Measurements from ENCODE around the gene WIPF1. TPM values are rescaled to one million over a fixed set of nuclear protein-coding genes. Genes with fewer than 3 reads are reported as not detected.

The WIPF1 gene
- total RNA-seq, 1 experiment from 2014 or later, result 6.4 TPM

DNA sequence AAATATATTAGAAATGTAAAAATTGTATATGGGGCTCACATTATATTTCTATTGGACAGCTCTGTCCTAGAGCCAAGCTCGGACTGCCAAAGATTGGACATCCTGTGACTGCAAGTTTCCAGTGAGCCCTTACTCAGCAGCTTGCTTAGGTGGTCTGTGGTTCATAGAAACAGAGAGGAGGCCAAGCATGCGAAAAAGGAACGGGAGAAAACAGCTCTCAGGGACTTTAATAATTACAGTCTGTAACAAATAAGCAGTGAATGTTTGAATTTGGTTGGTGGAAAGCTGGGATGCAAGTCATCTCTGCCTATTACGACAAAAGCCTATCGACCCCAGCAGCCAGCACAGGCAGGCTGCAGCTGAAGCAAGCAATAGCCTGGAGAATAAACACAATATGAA, 35.6 kb downstream of the WIPF1 start:
- Mint-ChIP-seq H3K36me3 (no peaks in the 10 kb centered on the region), H3K9me3 (no peaks in the 10 kb centered on the region), H3K4me1 (peaks cover 5% of the 10 kb centered on the region; the same call in 1 of the 2 replicates), H3K4me3 (no peak overlapping the region), H3K27ac (no peak overlapping the region), H3K27me3 (ENCODE audit: low read depth) (peaks cover 3% of the 10 kb centered on the region; the same call in 1 of the 2 replicates)
- CTCF ChIA-PET, result interaction anchor here (0.9 to 2.3 kb wide), 2 partner anchors 15 to 97 kb away, joined by 3 to 12 read pairs; no protein-coding TSS in a partner anchor
- TF ChIP-seq CREB1 (CRISPR knock-in tag; IDR thresholded peaks at IDR 0.05) (no peak), CREM (CRISPR knock-in tag; IDR thresholded peaks at IDR 0.05) (no peak), ZNF671 (CRISPR knock-in tag; IDR thresholded peaks at IDR 0.05) (no peak), MXD4 (CRISPR knock-in tag; IDR thresholded peaks at IDR 0.05; ENCODE audit: borderline replicate concordance) (no peak), AFF4 (CRISPR knock-in tag; IDR thresholded peaks at IDR 0.05; ENCODE audit: borderline replicate concordance) (no peak), ETV6 (CRISPR knock-in tag; IDR thresholded peaks at IDR 0.05) (no peak), NR1H2 (CRISPR knock-in tag; IDR thresholded peaks at IDR 0.05) (no peak), IRF1 (CRISPR knock-in tag; IDR thresholded peaks at IDR 0.05) (no peak), JUN (CRISPR knock-in tag; IDR thresholded peaks at IDR 0.05) (no peak)
- ATAC-seq, result no peak
- no peak for DNase-seq (ENCODE audit: low spot score)
- POLR2A ChIA-PET, result no interaction called here

DNA sequence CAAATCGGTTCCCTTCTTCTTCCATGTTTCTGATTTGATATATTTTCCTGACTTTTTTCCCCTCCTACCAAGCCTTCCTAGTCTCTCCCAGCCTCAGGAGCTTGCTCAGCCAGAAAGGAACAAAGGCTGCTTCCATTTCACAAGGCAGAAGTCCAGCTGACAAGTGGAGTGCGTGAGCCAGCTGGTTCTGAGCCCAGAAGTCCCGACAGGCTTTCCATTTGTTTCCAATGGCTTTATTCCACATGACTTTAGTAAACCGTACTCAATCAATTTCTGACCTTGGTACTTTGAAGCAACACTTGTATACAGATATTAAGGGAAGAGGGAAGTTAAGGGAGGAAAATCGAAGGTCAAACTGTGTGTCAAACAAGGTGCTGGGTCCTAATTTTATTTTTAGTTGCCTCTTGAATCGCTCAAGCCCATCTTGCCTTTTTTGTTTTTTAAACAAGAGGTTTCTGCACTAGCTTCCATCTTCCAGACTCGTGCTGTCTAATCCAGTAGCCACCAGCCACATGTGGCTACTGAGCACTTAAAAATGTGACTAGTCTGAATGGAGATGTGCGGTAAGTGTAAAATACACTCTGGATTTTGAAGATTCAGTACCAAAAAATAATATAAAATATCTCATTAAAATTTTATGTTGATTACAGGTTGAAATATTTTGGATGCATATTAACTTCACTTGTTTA, 36.2 kb downstream of the WIPF1 start:
- Mint-ChIP-seq H3K4me1 (peaks cover 5% of the 10 kb centered on the region; the same call in 1 of the 2 replicates), H3K36me3 (no peaks in the 10 kb centered on the region), H3K27ac (no peak overlapping the region), H3K27me3 (ENCODE audit: low read depth) (peaks cover 3% of the 10 kb centered on the region; the same call in 1 of the 2 replicates), H3K9me3 (no peaks in the 10 kb centered on the region), H3K4me3 (no peak overlapping the region)
- peak; percentile 60 for ATAC-seq
- ChIA-PET CTCF (interaction anchor here (0.6 to 2.3 kb wide), 3 partner anchors 15 to 573 kb away, joined by 3 to 12 read pairs (median 3); no protein-coding TSS in a partner anchor), POLR2A (no interaction called here)
- no peak for DNase-seq (ENCODE audit: low spot score)
- TF ChIP-seq SP1 (CRISPR knock-in tag; conservative IDR thresholded peaks at IDR 0.05) (no peak), AFF4 (CRISPR knock-in tag; IDR thresholded peaks at IDR 0.05; ENCODE audit: borderline replicate concordance) (no peak), MYBL2 (CRISPR knock-in tag; IDR thresholded peaks at IDR 0.05) (no peak), CBFB (CRISPR knock-in tag; IDR thresholded peaks at IDR 0.05; ENCODE audit: low read depth) (no peak), ZBTB43 (CRISPR knock-in tag; IDR thresholded peaks at IDR 0.05) (no peak), ZBTB21 (CRISPR knock-in tag; IDR thresholded peaks at IDR 0.05; ENCODE audit: borderline replicate concordance) (no peak), GABPB1 (CRISPR knock-in tag; IDR thresholded peaks at IDR 0.05) (no peak), ZNF317 (CRISPR knock-in tag; IDR thresholded peaks at IDR 0.05; ENCODE audit: borderline replicate concordance, low read depth) (no peak), FOXJ3 (CRISPR knock-in tag; IDR thresholded peaks at IDR 0.05; ENCODE audit: borderline replicate concordance) (no peak), ERG (CRISPR knock-in tag; IDR thresholded peaks at IDR 0.05) (no peak)
- TF ChIP-seq, protein P1, sequence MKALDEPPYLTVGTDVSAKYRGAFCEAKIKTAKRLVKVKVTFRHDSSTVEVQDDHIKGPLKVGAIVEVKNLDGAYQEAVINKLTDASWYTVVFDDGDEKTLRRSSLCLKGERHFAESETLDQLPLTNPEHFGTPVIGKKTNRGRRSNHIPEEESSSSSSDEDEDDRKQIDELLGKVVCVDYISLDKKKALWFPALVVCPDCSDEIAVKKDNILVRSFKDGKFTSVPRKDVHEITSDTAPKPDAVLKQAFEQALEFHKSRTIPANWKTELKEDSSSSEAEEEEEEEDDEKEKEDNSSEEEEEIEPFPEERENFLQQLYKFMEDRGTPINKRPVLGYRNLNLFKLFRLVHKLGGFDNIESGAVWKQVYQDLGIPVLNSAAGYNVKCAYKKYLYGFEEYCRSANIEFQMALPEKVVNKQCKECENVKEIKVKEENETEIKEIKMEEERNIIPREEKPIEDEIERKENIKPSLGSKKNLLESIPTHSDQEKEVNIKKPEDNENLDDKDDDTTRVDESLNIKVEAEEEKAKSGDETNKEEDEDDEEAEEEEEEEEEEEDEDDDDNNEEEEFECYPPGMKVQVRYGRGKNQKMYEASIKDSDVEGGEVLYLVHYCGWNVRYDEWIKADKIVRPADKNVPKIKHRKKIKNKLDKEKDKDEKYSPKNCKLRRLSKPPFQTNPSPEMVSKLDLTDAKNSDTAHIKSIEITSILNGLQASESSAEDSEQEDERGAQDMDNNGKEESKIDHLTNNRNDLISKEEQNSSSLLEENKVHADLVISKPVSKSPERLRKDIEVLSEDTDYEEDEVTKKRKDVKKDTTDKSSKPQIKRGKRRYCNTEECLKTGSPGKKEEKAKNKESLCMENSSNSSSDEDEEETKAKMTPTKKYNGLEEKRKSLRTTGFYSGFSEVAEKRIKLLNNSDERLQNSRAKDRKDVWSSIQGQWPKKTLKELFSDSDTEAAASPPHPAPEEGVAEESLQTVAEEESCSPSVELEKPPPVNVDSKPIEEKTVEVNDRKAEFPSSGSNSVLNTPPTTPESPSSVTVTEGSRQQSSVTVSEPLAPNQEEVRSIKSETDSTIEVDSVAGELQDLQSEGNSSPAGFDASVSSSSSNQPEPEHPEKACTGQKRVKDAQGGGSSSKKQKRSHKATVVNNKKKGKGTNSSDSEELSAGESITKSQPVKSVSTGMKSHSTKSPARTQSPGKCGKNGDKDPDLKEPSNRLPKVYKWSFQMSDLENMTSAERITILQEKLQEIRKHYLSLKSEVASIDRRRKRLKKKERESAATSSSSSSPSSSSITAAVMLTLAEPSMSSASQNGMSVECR (CRISPR knock-in tag; IDR thresholded peaks at IDR 0.05; ENCODE audit: borderline replicate concordance), result no peak

Measured in WTC11 (cell line).